GM23338 (cell line): ENCODE measurements around the gene PSMG4.

Experiments used
- ETS1 ChIP-seq: IDR thresholded peaks from 2 replicates; pipeline ENCODE4 v1.6.1; 2016; ENCODE audit warnings: antibody characterized with exemption
- EZH2 ChIP-seq: fragments of 200-600 bp; sonication (generic); IDR thresholded peaks from one replicate; pipeline ENCODE4 v1.8.0; 2017; ENCODE audit warnings: antibody characterized with exemption, mild to moderate bottlenecking, low read depth; ENCODE audit not compliant: unreplicated experiment
- POLR2AphosphoS5 ChIP-seq: IDR thresholded peaks from 2 replicates; pipeline ENCODE4 v1.6.1; 2016; ENCODE audit warnings: antibody characterized with exemption, low read depth
- STAT1 ChIP-seq: IDR thresholded peaks from one replicate; pipeline ENCODE4 v1.6.1; 2016; ENCODE audit warnings: antibody characterized with exemption; ENCODE audit not compliant: unreplicated experiment
- ZNF114 ChIP-seq: fragments of 250-450 bp; sonication (Bioruptor Pico); IDR thresholded peaks from 2 replicates; pipeline ENCODE4 v1.5.0; 2020; ENCODE audit warnings: mild to moderate bottlenecking, moderate library complexity
- TF ChIP-seq, protein P1 (sequence below), 2 experiments: fragments of 200-600 bp in 1 of 2; sonication (generic) in 1 of 2; conservative IDR thresholded peaks; 2 replicates each; pipeline versions ENCODE4 v1.5.1 to v1.6.1; 2016 to 2017; ENCODE audit warnings: antibody characterized with exemption in 2 of 2, low read depth in 2 of 2, mild to moderate bottlenecking in 2 of 2, moderate library complexity in 1 of 2
- TF ChIP-seq, protein P2 (sequence below): IDR thresholded peaks from one replicate; pipeline ENCODE4 v1.6.1; 2018; ENCODE audit warnings: antibody characterized with exemption; ENCODE audit not compliant: unreplicated experiment

DNA sequence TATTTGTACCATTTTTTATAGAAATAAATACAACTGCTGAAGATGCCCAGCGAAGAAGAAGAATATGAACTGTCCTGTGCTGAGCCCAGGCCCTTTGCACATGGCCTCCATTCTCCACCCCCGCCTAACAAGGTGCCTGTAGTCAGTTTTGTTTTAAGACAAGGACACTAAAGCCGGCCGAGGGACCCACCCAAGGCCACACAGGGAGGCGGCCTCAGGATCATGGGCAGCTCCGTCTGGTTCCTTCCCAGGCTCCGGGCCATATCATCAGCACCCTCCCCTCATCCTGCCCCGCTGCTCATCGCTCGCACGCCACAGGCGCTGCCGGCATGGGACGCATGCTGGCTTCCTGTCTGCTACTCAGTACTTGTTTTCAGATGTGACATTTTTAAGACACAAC lies 21.3 kb downstream of the PSMG4 start:
- TF ChIP-seq EZH2 (no peak), POLR2AphosphoS5 (no peak), STAT1 (no peak), ETS1 (no peak), ZNF114 (CRISPR knock-in tag) (no peak)
- TF ChIP-seq, protein P1, sequence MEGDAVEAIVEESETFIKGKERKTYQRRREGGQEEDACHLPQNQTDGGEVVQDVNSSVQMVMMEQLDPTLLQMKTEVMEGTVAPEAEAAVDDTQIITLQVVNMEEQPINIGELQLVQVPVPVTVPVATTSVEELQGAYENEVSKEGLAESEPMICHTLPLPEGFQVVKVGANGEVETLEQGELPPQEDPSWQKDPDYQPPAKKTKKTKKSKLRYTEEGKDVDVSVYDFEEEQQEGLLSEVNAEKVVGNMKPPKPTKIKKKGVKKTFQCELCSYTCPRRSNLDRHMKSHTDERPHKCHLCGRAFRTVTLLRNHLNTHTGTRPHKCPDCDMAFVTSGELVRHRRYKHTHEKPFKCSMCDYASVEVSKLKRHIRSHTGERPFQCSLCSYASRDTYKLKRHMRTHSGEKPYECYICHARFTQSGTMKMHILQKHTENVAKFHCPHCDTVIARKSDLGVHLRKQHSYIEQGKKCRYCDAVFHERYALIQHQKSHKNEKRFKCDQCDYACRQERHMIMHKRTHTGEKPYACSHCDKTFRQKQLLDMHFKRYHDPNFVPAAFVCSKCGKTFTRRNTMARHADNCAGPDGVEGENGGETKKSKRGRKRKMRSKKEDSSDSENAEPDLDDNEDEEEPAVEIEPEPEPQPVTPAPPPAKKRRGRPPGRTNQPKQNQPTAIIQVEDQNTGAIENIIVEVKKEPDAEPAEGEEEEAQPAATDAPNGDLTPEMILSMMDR (conservative IDR thresholded peaks at IDR 0.05; ENCODE audit: low read depth in 2 of 2) = no peak
- TF ChIP-seq, protein P2, sequence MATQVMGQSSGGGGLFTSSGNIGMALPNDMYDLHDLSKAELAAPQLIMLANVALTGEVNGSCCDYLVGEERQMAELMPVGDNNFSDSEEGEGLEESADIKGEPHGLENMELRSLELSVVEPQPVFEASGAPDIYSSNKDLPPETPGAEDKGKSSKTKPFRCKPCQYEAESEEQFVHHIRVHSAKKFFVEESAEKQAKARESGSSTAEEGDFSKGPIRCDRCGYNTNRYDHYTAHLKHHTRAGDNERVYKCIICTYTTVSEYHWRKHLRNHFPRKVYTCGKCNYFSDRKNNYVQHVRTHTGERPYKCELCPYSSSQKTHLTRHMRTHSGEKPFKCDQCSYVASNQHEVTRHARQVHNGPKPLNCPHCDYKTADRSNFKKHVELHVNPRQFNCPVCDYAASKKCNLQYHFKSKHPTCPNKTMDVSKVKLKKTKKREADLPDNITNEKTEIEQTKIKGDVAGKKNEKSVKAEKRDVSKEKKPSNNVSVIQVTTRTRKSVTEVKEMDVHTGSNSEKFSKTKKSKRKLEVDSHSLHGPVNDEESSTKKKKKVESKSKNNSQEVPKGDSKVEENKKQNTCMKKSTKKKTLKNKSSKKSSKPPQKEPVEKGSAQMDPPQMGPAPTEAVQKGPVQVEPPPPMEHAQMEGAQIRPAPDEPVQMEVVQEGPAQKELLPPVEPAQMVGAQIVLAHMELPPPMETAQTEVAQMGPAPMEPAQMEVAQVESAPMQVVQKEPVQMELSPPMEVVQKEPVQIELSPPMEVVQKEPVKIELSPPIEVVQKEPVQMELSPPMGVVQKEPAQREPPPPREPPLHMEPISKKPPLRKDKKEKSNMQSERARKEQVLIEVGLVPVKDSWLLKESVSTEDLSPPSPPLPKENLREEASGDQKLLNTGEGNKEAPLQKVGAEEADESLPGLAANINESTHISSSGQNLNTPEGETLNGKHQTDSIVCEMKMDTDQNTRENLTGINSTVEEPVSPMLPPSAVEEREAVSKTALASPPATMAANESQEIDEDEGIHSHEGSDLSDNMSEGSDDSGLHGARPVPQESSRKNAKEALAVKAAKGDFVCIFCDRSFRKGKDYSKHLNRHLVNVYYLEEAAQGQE = no peak
